Jurkat, Clone E6-1 (cell line): ENCODE measurements around the gene BAG3.
"Not testable (repeated sequence)": the region's sequence is repeated elsewhere in the genome, so short reads cannot be mapped to it uniquely, and the experiment has no call there.

Source experiments
- DNase-seq: peaks from one replicate; pipeline ENCODE4 v3.0.0-alpha.2; 2011; ENCODE audit warnings: low read depth, low spot score
- H3K4me3 ChIP-seq: 2 replicates; pipeline ENCODE4 v1.5.1; 2011; ENCODE audit warnings: mild to moderate bottlenecking, low read length, control low read depth, moderate library complexity

Gene BAG3

GRCh38 chr10:119662076-119662605 is 11.0 kb downstream of the BAG3 start:
- DNase-seq, H3K4me3 ChIP-seq: not testable (repeated sequence)

GRCh38 chr10:119663866-119664698 is 12.9 kb downstream of the BAG3 start:
- peak overlapping the region; percentile 34 for H3K4me3 ChIP-seq
- peak; percentile 80 for DNase-seq

- DNase-seq: no peak
- no peak overlapping the region for H3K4me3 ChIP-seq
Measured at GRCh38 chr10:119665901-119666708, 14.9 kb downstream of the BAG3 start.

- DNase-seq: no peak
- no peak overlapping the region for H3K4me3 ChIP-seq
Measured at GRCh38 chr10:119666709-119667004, 15.5 kb downstream of the BAG3 start.

- no peak overlapping the region for H3K4me3 ChIP-seq
- DNase-seq: peak; percentile 67
Measured at GRCh38 chr10:119667562-119668328, 16.6 kb downstream of the BAG3 start.

GRCh38 chr10:119668461-119668860 is 17.3 kb downstream of the BAG3 start:
- no peak overlapping the region for H3K4me3 ChIP-seq
- no peak for DNase-seq

- no peak for DNase-seq
- no peak overlapping the region for H3K4me3 ChIP-seq
Measured at GRCh38 chr10:119669331-119669730, 18.2 kb downstream of the BAG3 start.

- no peak for DNase-seq
- no peak overlapping the region for H3K4me3 ChIP-seq
Measured at GRCh38 chr10:119669975-119670640, 18.9 kb downstream of the BAG3 start.

- DNase-seq: no peak
- no peak overlapping the region for H3K4me3 ChIP-seq
Measured at GRCh38 chr10:119670717-119671116, 19.5 kb downstream of the BAG3 start.

- no peak overlapping the region for H3K4me3 ChIP-seq
- no peak for DNase-seq
Measured at GRCh38 chr10:119671381-119671780, 20.2 kb downstream of the BAG3 start.

GRCh38 chr10:119672291-119672690 is 21.1 kb downstream of the BAG3 start:
- DNase-seq: no peak
- no peak overlapping the region for H3K4me3 ChIP-seq

- no peak overlapping the region for H3K4me3 ChIP-seq
- DNase-seq: no peak
Measured at GRCh38 chr10:119673271-119673670, 22.1 kb downstream of the BAG3 start.

GRCh38 chr10:119675483-119676170 is 24.4 kb downstream of the BAG3 start:
- DNase-seq: no peak

GRCh38 chr10:119677126-119677525 is 25.9 kb downstream of the BAG3 start:
- no peak for DNase-seq
- H3K4me3 ChIP-seq: no peak overlapping the region

More at GRCh38 chr10:119675483-119676170, 24.4 kb downstream of the BAG3 start:
- H3K4me3 ChIP-seq: no peak overlapping the region

GRCh38 chr10:119677904-119678755 is 26.9 kb downstream of the BAG3 start:
- no peak for DNase-seq
- no peak overlapping the region for H3K4me3 ChIP-seq

GRCh38 chr10:119679480-119679829 is 28.3 kb downstream of the BAG3 start:
- no peak for DNase-seq
- no peak overlapping the region for H3K4me3 ChIP-seq

- no peak for DNase-seq
- no peak overlapping the region for H3K4me3 ChIP-seq
Measured at GRCh38 chr10:119680050-119680449, 28.9 kb downstream of the BAG3 start.

- DNase-seq: no peak
- no peak overlapping the region for H3K4me3 ChIP-seq
Measured at GRCh38 chr10:119680650-119681081, 29.5 kb downstream of the BAG3 start.
